ENCODE data around the gene MPP3.

MPP3 gene

GRCh38 chr17:43832168-43832975 lies 574 bp downstream of the MPP3 start:
- no peak for DNase-seq (ENCODE audit: low read depth, low spot score)

GRCh38 chr17:43831633-43832032 lies 1.3 kb downstream of the MPP3 start:
- DNase-seq (ENCODE audit: low read depth, low spot score) = no peak

- no peak for DNase-seq (ENCODE audit: low read depth, low spot score)
These were observed 2.3 kb downstream of the MPP3 start for GRCh38 chr17:43830510-43831140.

GRCh38 chr17:43829738-43830137 lies 3.2 kb downstream of the MPP3 start:
- no peak for DNase-seq (ENCODE audit: low read depth, low spot score)

- no peak for DNase-seq (ENCODE audit: low read depth, low spot score)
These were observed 5.3 kb downstream of the MPP3 start for GRCh38 chr17:43827596-43827995.

GRCh38 chr17:43826206-43826605 lies 6.7 kb downstream of the MPP3 start:
- DNase-seq (ENCODE audit: low read depth, low spot score) = no peak

- DNase-seq (ENCODE audit: low read depth, low spot score) = no peak
These were observed 7.4 kb downstream of the MPP3 start for GRCh38 chr17:43825567-43825966.

GRCh38 chr17:43823350-43824084 lies 9.4 kb downstream of the MPP3 start:
- DNase-seq (ENCODE audit: low read depth, low spot score) = no peak

GRCh38 chr17:43822570-43823190 lies 10.3 kb downstream of the MPP3 start:
- DNase-seq (ENCODE audit: low read depth, low spot score) = no peak

- no peak for DNase-seq (ENCODE audit: low read depth, low spot score)
These were observed 12.2 kb downstream of the MPP3 start for GRCh38 chr17:43820759-43821158.

- DNase-seq (ENCODE audit: low read depth, low spot score) = no peak
These were observed 14.0 kb downstream of the MPP3 start for GRCh38 chr17:43818966-43819365.

- DNase-seq (ENCODE audit: low read depth, low spot score) = no peak
These were observed 15.1 kb downstream of the MPP3 start for GRCh38 chr17:43817826-43818225.

GRCh38 chr17:43816336-43817320 lies 16.3 kb downstream of the MPP3 start:
- DNase-seq (ENCODE audit: low read depth, low spot score) = no peak

GRCh38 chr17:43814714-43815113 lies 18.2 kb downstream of the MPP3 start:
- DNase-seq (ENCODE audit: low read depth, low spot score) = no peak

- no peak for DNase-seq (ENCODE audit: low read depth, low spot score)
These were observed 18.9 kb downstream of the MPP3 start for GRCh38 chr17:43814026-43814425.

GRCh38 chr17:43813386-43813785 lies 19.6 kb downstream of the MPP3 start:
- DNase-seq (ENCODE audit: low read depth, low spot score) = no peak

GRCh38 chr17:43812396-43813265 lies 20.3 kb downstream of the MPP3 start:
- no peak for DNase-seq (ENCODE audit: low read depth, low spot score)

- DNase-seq (ENCODE audit: low read depth, low spot score) = no peak
These were observed 22.1 kb downstream of the MPP3 start for GRCh38 chr17:43810823-43811222.

- DNase-seq (ENCODE audit: low read depth, low spot score) = no peak
These were observed 22.7 kb downstream of the MPP3 start for GRCh38 chr17:43810226-43810715.

GRCh38 chr17:43809121-43809520 lies 23.8 kb downstream of the MPP3 start:
- no peak for DNase-seq (ENCODE audit: low read depth, low spot score)

Measured in activated naive CD8-positive, alpha-beta T cell treated with anti-CD3 and anti-CD28 coated beads, Interleukin-2, amount 50 U/mL, for 16 hours (primary cell).